Skeletal muscle satellite cell (primary cell): ENCODE results near the gene GALNT18.
"Not testable (repeated sequence)": the region's sequence is repeated elsewhere in the genome, so short reads cannot be mapped to it uniquely, and the experiment has no call there.

Experiments used
- H3K27me3 ChIP-seq: 2 replicates; pipeline ENCODE4 v1.7.0; 2013; ENCODE audit warnings: low read length; ENCODE audit not compliant: control insufficient read depth, insufficient read depth
- H3K36me3 ChIP-seq: 2 replicates; pipeline ENCODE4 v1.7.0; 2013; ENCODE audit warnings: mild to moderate bottlenecking, control low read depth, low read length; ENCODE audit not compliant: insufficient read depth
- H3K4me1 ChIP-seq: 2 replicates; pipeline ENCODE4 v1.7.0; 2013; ENCODE audit warnings: low read length; ENCODE audit not compliant: control insufficient read depth, insufficient read depth
- H3K4me2 ChIP-seq: 2 replicates; pipeline ENCODE4 v1.7.0; 2013; ENCODE audit warnings: mild to moderate bottlenecking, low read length
- H3K4me3 ChIP-seq: 2 replicates; pipeline ENCODE4 v1.7.0; 2013; ENCODE audit warnings: low read length
- H3K9ac ChIP-seq: 2 replicates; pipeline ENCODE4 v1.7.0; 2013; ENCODE audit warnings: mild to moderate bottlenecking, low read depth, low read length, moderate library complexity
- H3K9me3 ChIP-seq: replicated peaks from 2 replicates; pipeline ENCODE4 v1.7.0; 2013; ENCODE audit warnings: mild to moderate bottlenecking, control low read depth, low read length

The GALNT18 gene

GRCh38 chr11:11370255-11370961, 251.4 kb downstream of the GALNT18 start:
- Histone ChIP-seq H3K36me3 (no peaks in the 10 kb centered on the region), H3K4me1 (no peaks in the 10 kb centered on the region), H3K4me3 (no peak overlapping the region), H3K4me2 (no peak overlapping the region), H3K27me3 (peaks cover 37% of the 10 kb centered on the region), H3K9ac (no peak overlapping the region), H3K9me3 (no peaks in the 10 kb centered on the region)

- Histone ChIP-seq H3K4me3 (no peak overlapping the region), H3K9me3 (no peaks in the 10 kb centered on the region), H3K36me3 (no peaks in the 10 kb centered on the region), H3K27me3 (peaks cover 26% of the 10 kb centered on the region), H3K4me2 (no peak overlapping the region), H3K4me1 (no peaks in the 10 kb centered on the region), H3K9ac (no peak overlapping the region)
Observed at GRCh38 chr11:11366793-11367192, 255.0 kb downstream of the GALNT18 start.

- H3K9me3 ChIP-seq: no peaks in the 10 kb centered on the region
- H3K36me3 ChIP-seq: no peaks in the 10 kb centered on the region
- H3K27me3 ChIP-seq: peaks cover 11% of the 10 kb centered on the region
- no peak overlapping the region for H3K4me2 ChIP-seq
- H3K4me1 ChIP-seq: no peaks in the 10 kb centered on the region
- H3K4me3 ChIP-seq: no peak overlapping the region
- H3K9ac ChIP-seq: no peak overlapping the region
Observed at GRCh38 chr11:11363674-11364073, 258.1 kb downstream of the GALNT18 start.

GRCh38 chr11:11359611-11360010, 262.2 kb downstream of the GALNT18 start:
- H3K4me1 ChIP-seq: no peaks in the 10 kb centered on the region
- no peak overlapping the region for H3K4me2 ChIP-seq
- H3K9ac ChIP-seq: no peak overlapping the region
- H3K4me3 ChIP-seq: no peak overlapping the region
- no peaks in the 10 kb centered on the region for H3K36me3 ChIP-seq
- H3K9me3 ChIP-seq: no peaks in the 10 kb centered on the region
- peaks cover 35% of the 10 kb centered on the region for H3K27me3 ChIP-seq

GRCh38 chr11:11356842-11357241, 265.0 kb downstream of the GALNT18 start:
- Histone ChIP-seq H3K27me3 (peaks cover 35% of the 10 kb centered on the region), H3K4me1 (no peaks in the 10 kb centered on the region), H3K4me3 (no peak overlapping the region), H3K36me3 (no peaks in the 10 kb centered on the region), H3K9me3 (no peaks in the 10 kb centered on the region), H3K4me2 (no peak overlapping the region), H3K9ac (no peak overlapping the region)

GRCh38 chr11:11352878-11353277, 268.9 kb downstream of the GALNT18 start, which contains the start of gene CSNK2A3:
Gene CSNK2A3 (minus strand): TSS chr11:11353250. CDS start chr11:11353119, 131 bp downstream.
- not testable (repeated sequence) for H3K4me2 ChIP-seq, H3K9ac ChIP-seq, H3K9me3 ChIP-seq, H3K4me3 ChIP-seq, H3K36me3 ChIP-seq
- Histone ChIP-seq H3K27me3 (peaks cover 25% of the 10 kb centered on the region), H3K4me1 (peaks cover 20% of the 10 kb centered on the region)

- H3K4me3 ChIP-seq, H3K9me3 ChIP-seq: not testable (repeated sequence)
Observed at GRCh38 chr11:11351851-11352250, 270.0 kb downstream of the GALNT18 start.

GRCh38 chr11:11351042-11351586, 270.7 kb downstream of the GALNT18 start:
- Histone ChIP-seq H3K9me3 (no peaks in the 10 kb centered on the region), H3K36me3 (no peaks in the 10 kb centered on the region), H3K4me1 (peaks cover 20% of the 10 kb centered on the region), H3K4me3 (no peak overlapping the region), H3K27me3 (peaks cover 14% of the 10 kb centered on the region), H3K9ac (no peak overlapping the region), H3K4me2 (no peak overlapping the region)

More at GRCh38 chr11:11351851-11352250, 270.0 kb downstream of the GALNT18 start:
- Histone ChIP-seq H3K27me3 (peaks cover 21% of the 10 kb centered on the region), H3K4me1 (peaks cover 20% of the 10 kb centered on the region)
- not testable (repeated sequence) for H3K4me2 ChIP-seq, H3K36me3 ChIP-seq, H3K9ac ChIP-seq

- H3K9ac ChIP-seq: no peak overlapping the region
- peaks cover 17% of the 10 kb centered on the region for H3K27me3 ChIP-seq
- H3K9me3 ChIP-seq: no peaks in the 10 kb centered on the region
- no peak overlapping the region for H3K4me2 ChIP-seq
- H3K4me3 ChIP-seq: no peak overlapping the region
- no peaks in the 10 kb centered on the region for H3K36me3 ChIP-seq
- H3K4me1 ChIP-seq: peaks cover 20% of the 10 kb centered on the region
Observed at GRCh38 chr11:11349870-11350337, 271.9 kb downstream of the GALNT18 start.

GRCh38 chr11:11349106-11349825, 272.5 kb downstream of the GALNT18 start:
- no peaks in the 10 kb centered on the region for H3K9me3 ChIP-seq
- no peak overlapping the region for H3K9ac ChIP-seq
- H3K36me3 ChIP-seq: no peaks in the 10 kb centered on the region
- no peak overlapping the region for H3K4me3 ChIP-seq
- no peak overlapping the region for H3K4me2 ChIP-seq
- peaks cover 20% of the 10 kb centered on the region for H3K4me1 ChIP-seq
- H3K27me3 ChIP-seq: peaks cover 16% of the 10 kb centered on the region

- Histone ChIP-seq H3K36me3 (no peaks in the 10 kb centered on the region), H3K4me3 (no peak overlapping the region), H3K4me1 (peaks cover 20% of the 10 kb centered on the region), H3K9me3 (no peaks in the 10 kb centered on the region), H3K9ac (no peak overlapping the region), H3K4me2 (no peak overlapping the region), H3K27me3 (peaks cover 21% of the 10 kb centered on the region)
Observed at GRCh38 chr11:11348303-11348702, 273.5 kb downstream of the GALNT18 start.
